HG03159 (cell line): ENCODE results near the gene TIGD7.
"Not testable (repeated sequence)": the region's sequence is repeated elsewhere in the genome, so short reads cannot be mapped to it uniquely, and the experiment has no call there.

Experiments used
- ATAC-seq: cut with Tn5 transposase; IDR thresholded peaks from one replicate; pipeline ENCODE4 v1.9.1; 2021; ENCODE audit warnings: mild to moderate bottlenecking, moderate library complexity; ENCODE audit not compliant: unreplicated experiment

TIGD7 gene

DNA sequence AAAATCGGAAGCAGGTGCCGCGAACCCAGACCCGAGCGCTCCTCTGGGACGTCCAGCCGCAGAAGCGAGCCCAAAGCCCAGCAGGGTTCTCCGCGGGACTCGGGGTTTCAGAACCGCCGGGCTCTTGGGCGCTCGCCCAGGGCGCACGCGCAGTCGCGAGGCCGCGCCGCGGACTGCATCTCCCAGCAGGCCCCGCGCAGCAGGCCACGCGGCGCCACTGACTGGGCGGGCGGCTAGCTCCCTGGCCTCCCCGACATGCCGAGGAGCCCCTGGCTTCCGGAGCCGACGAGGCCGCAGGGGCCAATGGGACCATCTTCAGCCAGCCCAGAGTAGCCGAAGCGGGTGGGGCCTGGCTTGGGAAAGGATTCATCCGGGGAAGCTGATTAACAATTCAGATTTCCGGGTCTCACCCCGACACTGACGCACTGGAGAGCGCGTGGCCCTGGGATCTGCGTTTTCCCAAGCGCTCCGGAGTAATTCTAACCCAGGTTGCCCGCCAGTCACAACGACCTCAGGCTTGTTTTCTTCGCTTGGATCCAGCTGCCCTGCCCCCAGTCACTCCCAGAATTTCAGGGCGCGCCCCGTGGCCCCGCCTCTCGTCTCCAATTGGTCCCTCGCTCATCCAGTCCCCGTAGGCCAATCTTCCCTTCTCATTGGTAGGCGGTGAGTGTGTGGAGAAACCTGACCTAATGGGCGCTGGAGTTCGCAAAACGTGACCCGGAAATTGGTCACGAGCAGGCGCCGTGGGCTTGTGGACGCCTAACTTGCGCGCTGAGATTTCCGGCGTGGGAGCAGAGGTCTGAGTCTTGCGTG is 22.3 kb downstream of the TIGD7 start, which contains the start of gene ZNF263:
TSS of gene ZNF263 (plus strand) at position 762 of the 813 bp plus-strand sequence. CDS start 328 bp downstream, outside the sequence.
- peak; percentile 81 for ATAC-seq

DNA sequence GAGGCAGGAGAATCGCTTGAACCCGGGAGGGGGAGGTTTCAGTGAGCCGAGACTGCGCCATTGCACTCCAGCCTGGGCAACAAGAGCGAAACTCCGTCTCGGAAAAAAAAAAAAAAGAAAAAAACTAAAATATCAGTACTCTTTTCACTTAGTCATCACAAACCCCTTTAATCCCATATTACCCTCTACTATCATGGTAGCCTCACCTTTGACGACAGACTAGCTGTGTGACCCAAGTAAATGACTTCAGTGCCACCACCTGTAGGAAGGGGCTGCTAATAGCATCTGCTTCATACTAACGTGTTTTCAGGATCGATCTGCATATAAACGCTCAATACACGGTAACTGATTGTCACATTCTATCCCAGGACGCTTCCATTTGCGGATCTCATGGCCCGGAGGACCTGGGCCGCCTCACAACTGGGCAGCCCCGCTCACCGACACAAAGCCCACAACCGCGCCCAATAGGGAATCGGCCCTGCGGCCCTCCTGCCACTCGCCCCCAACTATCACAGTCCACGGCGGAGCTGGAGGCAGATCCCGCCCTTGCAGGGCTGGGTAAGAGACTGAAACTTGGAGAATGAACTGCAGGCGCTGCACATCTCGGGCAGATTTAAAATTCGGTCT is 23.0 kb downstream of the TIGD7 start:
- ATAC-seq, result peak; percentile 25

GRCh38 chr16:3281222-3281820 is 23.9 kb downstream of the TIGD7 start:
- ATAC-seq, result no peak

- ATAC-seq, result no peak
Measured at GRCh38 chr16:3276679-3277078, 28.6 kb downstream of the TIGD7 start.

DNA sequence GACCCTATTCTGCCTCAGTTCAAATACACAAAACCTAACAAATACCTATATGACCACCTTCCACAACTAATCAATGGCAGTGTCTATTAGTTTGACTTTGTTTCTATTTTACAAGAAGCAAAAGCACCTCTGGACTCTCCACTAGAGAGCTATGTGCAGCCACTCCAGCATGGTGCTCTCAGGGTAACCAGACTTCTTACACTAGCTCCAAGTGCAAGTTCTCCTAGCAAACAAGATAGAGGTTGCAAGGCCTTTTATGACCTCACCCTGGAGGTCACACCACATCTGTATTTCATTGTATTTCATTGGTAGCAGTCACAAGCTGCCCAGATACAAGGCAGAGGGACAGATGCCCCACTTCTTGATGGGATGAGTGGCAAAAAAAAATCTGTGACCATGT is 30.3 kb downstream of the TIGD7 start:
- ATAC-seq, result no peak

GRCh38 chr16:3274490-3274889 is 30.7 kb downstream of the TIGD7 start:
- no peak for ATAC-seq

- ATAC-seq, result not testable (repeated sequence)
Measured at GRCh38 chr16:3271281-3271680, 33.9 kb downstream of the TIGD7 start.

DNA sequence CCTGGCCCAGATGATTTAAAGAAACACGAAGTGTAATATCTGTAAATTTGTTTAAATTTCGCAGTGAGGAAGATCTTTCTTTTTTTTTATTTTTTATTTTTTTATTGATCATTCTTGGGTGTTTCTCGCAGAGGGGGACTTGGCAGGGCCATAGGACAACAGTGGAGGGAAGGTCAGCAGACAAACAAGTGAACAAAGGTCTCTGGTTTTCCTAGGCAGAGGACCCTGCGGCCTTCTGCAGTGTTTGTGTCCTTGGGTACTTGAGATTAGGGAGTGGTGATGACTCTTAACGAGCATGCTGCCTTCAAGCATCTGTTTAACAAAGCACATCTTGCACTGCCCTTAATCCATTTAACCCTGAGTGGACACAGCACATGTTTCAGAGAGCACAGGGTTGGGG is 34.5 kb downstream of the TIGD7 start:
- not testable (repeated sequence) for ATAC-seq

DNA sequence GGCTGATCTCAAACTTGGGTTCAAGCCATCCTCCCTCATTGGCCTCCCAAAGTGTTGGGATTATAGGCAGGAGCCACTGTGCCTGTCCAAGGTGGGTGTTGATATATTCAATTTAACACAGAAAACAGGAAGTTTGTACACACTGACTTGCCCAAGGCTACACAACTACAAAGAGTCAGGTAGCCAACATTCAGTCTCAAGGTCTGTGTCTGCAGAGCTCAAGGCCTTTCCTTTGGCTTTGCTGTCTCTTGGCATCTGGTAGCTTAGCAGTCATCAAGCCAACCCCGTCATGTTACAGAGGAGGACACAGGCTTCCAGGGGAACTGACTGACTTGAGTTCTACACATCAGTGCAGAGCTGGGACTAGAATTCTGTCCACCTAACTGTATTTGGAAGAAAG is 36.9 kb downstream of the TIGD7 start:
- no peak for ATAC-seq

GRCh38 chr16:3266873-3267537 is 38.2 kb downstream of the TIGD7 start:
- ATAC-seq, result no peak

DNA sequence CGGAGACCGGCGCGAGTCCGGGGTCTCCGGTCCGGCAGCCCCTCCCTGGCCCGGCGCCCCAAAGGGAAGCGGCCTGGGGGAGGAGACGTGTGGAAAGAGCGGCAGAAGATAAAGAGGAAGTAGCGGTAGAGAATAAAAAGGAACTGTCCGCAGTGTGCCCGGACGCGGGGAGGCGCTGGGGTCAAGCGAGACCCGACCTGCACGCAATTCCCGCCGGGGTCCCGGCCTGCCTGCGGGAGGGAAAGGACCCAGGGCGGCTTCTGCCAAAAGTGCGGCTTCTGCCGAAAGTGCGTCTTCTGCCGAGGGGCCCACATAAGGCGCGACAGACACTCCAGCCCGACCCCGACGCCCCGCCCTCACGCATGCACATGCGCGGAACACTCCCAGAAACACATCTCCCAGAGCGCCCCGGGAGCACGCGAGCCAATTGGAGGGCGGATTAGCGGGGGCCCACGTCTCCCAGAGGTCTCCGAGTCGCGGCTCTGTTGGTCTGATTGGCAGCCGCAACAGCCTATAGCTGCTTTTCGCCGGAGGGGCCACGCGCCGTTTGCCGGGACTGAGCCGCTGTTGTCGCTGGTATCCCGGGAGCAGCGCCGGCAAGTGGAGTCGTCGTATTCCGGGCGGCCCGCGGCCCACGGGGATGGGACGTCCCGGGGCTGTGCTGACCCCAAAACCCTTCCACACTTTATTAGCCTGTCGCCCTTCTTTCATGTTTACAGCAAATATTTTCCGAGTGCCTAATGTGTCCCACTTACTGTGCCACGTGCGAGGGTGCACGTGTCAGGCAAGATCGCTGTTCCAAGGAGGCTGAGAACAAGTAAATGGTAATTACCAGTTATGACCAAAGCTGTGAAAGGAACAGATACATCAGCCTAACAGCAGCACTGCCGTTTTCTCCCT is 40.8 kb downstream of the TIGD7 start:
- peak; percentile 76 for ATAC-seq

GRCh38 chr16:3262517-3262916 is 42.7 kb downstream of the TIGD7 start:
- ATAC-seq, result no peak

DNA sequence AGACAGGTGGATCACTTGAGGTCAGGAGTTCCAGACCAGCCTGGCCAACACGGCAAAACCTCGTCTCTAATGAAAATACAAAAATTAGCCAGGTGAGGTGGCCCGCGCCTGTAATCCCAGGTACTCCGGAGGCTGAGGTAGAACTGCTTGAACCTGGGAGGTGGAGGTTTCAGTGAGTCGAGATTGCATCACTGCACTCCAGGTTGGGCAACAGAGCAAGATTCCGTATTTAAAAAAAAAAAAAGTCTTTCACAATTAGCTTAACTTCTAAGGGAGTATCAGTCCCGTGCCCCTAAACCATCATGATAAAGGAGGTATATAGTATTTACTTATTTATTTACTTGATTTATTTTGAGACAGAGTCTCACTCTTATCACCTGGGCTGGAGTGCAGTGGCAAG is 45.4 kb downstream of the TIGD7 start:
- ATAC-seq, result no peak

GRCh38 chr16:3256866-3257465 is 48.3 kb downstream of the TIGD7 start:
- no peak for ATAC-seq

- ATAC-seq, result no peak
Measured at GRCh38 chr16:3256146-3256865, 48.9 kb downstream of the TIGD7 start, which contains the start of gene MEFV. Gene MEFV, minus strand, starts transcription at chr16:3256633. Its CDS starts 46 bp downstream, at chr16:3256587.

- ATAC-seq, result no peak
Measured at GRCh38 chr16:3254309-3254708, 50.9 kb downstream of the TIGD7 start.

- no peak for ATAC-seq
Measured at GRCh38 chr16:3252967-3253366, 52.3 kb downstream of the TIGD7 start.

- no peak for ATAC-seq
Measured at GRCh38 chr16:3249451-3249850, 55.8 kb downstream of the TIGD7 start.

- no peak for ATAC-seq
Measured at GRCh38 chr16:3249020-3249419, 56.2 kb downstream of the TIGD7 start.
